Astrocyte (in vitro differentiated cells and primary cell): ENCODE measurements around the gene MYZAP.

Source experiments
- EZH2 ChIP-seq: IDR thresholded peaks from 2 replicates; pipeline ENCODE4 v1.6.1; 2012; ENCODE audit warnings: mild to moderate bottlenecking, low read length, inconsistent platforms; ENCODE audit not compliant: insufficient read depth
- TF ChIP-seq, protein P1 (sequence below): IDR thresholded peaks from 2 replicates; pipeline ENCODE4 v1.5.1; 2011; ENCODE audit warnings: low read depth, mild to moderate bottlenecking, inconsistent platforms, low read length, moderate library complexity; ENCODE audit not compliant: insufficient read depth

DNA sequence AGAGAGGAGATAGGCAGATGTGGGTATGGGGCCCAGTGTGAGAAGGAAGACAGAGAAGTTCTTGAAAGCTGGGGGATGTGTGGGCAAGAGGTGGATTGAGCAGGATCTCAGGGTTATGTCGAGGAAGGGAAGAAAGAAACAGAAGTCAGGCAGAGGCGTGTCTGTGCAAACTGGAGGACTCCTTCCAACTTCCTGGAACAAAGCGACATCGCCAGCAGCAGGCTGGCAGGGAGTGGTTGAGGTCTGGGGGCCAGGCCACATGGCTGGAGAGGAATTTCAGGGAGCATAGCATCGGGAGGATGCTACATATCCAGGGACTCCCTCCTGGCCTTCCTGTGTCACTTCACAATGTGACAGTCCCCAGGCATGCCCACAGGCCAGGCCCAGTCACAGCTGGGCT lies 42.9 kb upstream of the MYZAP start:
- no peak for TF ChIP-seq EZH2
- TF ChIP-seq, protein P1, sequence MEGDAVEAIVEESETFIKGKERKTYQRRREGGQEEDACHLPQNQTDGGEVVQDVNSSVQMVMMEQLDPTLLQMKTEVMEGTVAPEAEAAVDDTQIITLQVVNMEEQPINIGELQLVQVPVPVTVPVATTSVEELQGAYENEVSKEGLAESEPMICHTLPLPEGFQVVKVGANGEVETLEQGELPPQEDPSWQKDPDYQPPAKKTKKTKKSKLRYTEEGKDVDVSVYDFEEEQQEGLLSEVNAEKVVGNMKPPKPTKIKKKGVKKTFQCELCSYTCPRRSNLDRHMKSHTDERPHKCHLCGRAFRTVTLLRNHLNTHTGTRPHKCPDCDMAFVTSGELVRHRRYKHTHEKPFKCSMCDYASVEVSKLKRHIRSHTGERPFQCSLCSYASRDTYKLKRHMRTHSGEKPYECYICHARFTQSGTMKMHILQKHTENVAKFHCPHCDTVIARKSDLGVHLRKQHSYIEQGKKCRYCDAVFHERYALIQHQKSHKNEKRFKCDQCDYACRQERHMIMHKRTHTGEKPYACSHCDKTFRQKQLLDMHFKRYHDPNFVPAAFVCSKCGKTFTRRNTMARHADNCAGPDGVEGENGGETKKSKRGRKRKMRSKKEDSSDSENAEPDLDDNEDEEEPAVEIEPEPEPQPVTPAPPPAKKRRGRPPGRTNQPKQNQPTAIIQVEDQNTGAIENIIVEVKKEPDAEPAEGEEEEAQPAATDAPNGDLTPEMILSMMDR, result no peak
